ENCODE measurements around the gene CACTIN. TPM values are rescaled to one million over a fixed set of nuclear protein-coding genes. Genes with fewer than 3 reads are reported as not detected.

Gene CACTIN
- total and polyA plus RNA-seq, 8 donors, result 6.8 to 27.2 (median 12.9) TPM

DNA sequence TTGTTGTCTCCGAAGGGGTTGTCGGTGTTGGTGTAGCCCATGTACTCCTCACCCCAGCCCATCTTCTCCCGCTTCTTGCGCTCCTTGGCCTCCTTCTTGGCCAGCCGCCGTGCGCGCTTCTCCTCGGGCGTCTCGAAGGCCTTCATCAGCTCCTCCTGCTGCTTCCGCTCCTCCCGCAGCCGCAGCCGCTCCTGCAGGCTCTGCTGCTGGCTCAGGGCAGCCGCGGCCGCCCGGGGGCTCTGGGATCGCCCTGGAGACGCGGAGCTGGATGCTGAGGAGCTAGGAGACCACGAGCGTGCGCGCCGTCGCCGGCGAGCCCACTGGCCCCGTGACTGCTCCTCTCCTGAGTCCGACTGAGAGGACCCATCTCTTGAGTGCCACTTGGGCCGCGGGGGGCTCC is 2.9 kb downstream of the CACTIN start:
- 90 to 93% methylated on average over 34 of the region's 34 CpGs for WGBS, 2 donors
- no peaks in the 10 kb centered on the region for H3K27me3 ChIP-seq
- H3K9me3 ChIP-seq, result no peaks in the 10 kb centered on the region
- DNase-seq, result peak in 2 of 6 donors; percentile 27 to 67
- no peak overlapping the region for H3K27ac ChIP-seq
- H3K36me3 ChIP-seq, result no peaks in the 10 kb centered on the region
- no peak overlapping the region for H3K4me3 ChIP-seq
- no peak for FAIRE-seq
- TF ChIP-seq, protein P1, sequence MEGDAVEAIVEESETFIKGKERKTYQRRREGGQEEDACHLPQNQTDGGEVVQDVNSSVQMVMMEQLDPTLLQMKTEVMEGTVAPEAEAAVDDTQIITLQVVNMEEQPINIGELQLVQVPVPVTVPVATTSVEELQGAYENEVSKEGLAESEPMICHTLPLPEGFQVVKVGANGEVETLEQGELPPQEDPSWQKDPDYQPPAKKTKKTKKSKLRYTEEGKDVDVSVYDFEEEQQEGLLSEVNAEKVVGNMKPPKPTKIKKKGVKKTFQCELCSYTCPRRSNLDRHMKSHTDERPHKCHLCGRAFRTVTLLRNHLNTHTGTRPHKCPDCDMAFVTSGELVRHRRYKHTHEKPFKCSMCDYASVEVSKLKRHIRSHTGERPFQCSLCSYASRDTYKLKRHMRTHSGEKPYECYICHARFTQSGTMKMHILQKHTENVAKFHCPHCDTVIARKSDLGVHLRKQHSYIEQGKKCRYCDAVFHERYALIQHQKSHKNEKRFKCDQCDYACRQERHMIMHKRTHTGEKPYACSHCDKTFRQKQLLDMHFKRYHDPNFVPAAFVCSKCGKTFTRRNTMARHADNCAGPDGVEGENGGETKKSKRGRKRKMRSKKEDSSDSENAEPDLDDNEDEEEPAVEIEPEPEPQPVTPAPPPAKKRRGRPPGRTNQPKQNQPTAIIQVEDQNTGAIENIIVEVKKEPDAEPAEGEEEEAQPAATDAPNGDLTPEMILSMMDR (IDR thresholded peaks at IDR 0.05), result no peak
- intact Hi-C loops (cut with DNase I), result no loop called here
- H3K4me1 ChIP-seq, result peaks cover 0 to 13% (median 7%) of the 10 kb centered on the region in 3 donors
- ATAC-seq, result no peak

DNA sequence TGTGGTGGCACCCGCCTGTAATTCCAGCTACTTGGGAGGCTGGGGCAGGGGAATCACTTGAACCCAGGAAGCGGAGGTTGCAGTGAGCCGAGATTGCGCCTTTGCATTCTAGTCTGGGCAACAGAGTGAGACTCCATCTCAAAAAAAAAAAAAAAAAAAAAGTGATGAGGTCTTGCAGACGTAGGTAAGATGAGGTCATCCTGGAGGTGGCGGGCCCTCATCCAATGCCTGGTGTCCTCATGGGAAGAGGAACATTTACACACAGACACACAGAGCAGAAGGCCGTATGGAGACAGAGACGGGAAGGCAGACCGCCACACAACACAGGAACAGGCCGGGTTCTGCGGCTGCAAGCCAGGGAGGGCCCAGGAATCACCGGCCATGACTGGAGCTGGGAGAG is 4.4 kb downstream of the CACTIN start:
- TF ChIP-seq, protein P1 (IDR thresholded peaks at IDR 0.05), result no peak
- H3K27me3 ChIP-seq, result no peaks in the 10 kb centered on the region
- no peak for ATAC-seq
- FAIRE-seq, result no peak
- no peak overlapping the region for H3K4me3 ChIP-seq
- DNase-seq, result no peak
- H3K4me1 ChIP-seq, result peaks cover 0 to 13% (median 7%) of the 10 kb centered on the region in 3 donors
- intact Hi-C loops (cut with DNase I), result no loop called here
- WGBS, 2 donors, result 83 to 86% methylated on average over 12 of the region's 12 CpGs
- H3K27ac ChIP-seq, result no peak overlapping the region
- no peaks in the 10 kb centered on the region for H3K36me3 ChIP-seq
- H3K9me3 ChIP-seq, result no peaks in the 10 kb centered on the region

DNA sequence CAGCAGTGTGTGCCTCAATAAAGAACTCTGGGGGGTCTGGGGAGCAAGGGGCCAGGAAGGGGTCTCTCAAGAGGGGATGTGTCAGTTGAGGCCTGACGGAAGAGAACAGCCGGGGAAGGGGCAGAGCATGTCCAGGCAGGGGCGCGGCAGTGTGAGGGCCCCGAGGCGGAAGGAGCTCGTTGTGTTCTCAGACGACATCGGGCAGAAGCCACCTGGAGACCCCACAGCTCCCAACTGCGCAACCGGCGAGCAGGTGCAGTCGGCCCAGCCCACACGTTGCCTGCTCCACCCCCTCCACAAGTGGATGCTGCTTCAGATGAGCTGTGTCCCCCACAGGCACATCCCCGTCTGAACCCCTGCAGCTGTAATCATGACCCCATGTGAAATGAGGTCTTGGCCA is 4.9 kb downstream of the CACTIN start:
- no peak overlapping the region for H3K27ac ChIP-seq
- H3K27me3 ChIP-seq, result no peaks in the 10 kb centered on the region
- no peaks in the 10 kb centered on the region for H3K9me3 ChIP-seq
- no peak for ATAC-seq
- H3K4me1 ChIP-seq, result peaks cover 0 to 13% (median 7%) of the 10 kb centered on the region in 3 donors
- no peak for FAIRE-seq
- TF ChIP-seq, protein P1 (IDR thresholded peaks at IDR 0.05), result no peak
- H3K36me3 ChIP-seq, result no peaks in the 10 kb centered on the region
- WGBS, 2 donors, result 90 to 92% methylated on average over 15 of the region's 15 CpGs
- no peak overlapping the region for H3K4me3 ChIP-seq
- peak in 1 of 6 donors; percentile 75 for DNase-seq
- intact Hi-C loops (cut with DNase I), result no loop called here

DNA sequence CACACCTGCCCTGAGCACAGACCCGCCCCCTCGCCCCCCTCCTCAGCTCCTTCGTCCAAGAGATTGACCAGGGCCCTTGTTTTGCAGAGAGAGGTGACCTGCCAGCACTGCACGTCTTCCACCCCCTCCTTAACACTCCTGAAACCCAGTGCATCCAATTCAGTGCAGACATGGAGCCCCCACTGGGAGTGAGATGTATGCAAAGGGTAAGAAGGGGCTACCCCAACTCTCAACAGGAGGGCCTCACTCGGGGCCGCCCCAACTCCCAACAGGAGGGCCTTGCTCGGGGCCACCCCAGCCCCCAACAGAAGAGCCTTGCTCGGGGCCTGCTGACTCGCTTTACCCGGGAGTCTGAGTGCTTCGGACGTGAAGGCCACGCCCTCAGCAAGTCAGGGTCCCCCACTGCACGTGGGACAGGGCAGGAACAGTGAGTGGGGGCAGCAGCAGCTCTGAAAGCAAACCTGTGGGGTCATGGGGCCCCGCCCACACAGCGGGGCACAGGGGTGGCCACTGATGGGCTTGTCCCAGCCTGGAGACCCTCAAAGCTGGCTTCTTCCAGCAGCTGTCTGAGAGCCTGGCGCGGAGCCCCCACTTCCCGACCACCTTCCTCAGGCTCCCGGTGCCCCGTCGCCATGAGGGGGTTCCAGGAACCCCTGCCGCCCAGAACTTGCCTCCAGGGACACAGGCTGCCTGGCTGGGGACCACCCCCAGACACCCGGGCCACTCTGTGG is 5.6 kb downstream of the CACTIN start:
- DNase-seq, result peak in 1 of 6 donors; percentile 77
- intact Hi-C loops (cut with DNase I), result no loop called here
- no peak for ATAC-seq
- TF ChIP-seq, protein P1 (IDR thresholded peaks at IDR 0.05), result no peak
- Histone ChIP-seq H3K27me3 (no peaks in the 10 kb centered on the region), H3K4me3 (no peak overlapping the region), H3K36me3 (no peaks in the 10 kb centered on the region), H3K4me1 (peaks cover 0 to 12% (median 7%) of the 10 kb centered on the region in 3 donors), H3K27ac (no peak overlapping the region), H3K9me3 (no peaks in the 10 kb centered on the region)
- 88 to 90% methylated on average over 24 of the region's 24 CpGs for WGBS, 2 donors
- FAIRE-seq, result no peak

DNA sequence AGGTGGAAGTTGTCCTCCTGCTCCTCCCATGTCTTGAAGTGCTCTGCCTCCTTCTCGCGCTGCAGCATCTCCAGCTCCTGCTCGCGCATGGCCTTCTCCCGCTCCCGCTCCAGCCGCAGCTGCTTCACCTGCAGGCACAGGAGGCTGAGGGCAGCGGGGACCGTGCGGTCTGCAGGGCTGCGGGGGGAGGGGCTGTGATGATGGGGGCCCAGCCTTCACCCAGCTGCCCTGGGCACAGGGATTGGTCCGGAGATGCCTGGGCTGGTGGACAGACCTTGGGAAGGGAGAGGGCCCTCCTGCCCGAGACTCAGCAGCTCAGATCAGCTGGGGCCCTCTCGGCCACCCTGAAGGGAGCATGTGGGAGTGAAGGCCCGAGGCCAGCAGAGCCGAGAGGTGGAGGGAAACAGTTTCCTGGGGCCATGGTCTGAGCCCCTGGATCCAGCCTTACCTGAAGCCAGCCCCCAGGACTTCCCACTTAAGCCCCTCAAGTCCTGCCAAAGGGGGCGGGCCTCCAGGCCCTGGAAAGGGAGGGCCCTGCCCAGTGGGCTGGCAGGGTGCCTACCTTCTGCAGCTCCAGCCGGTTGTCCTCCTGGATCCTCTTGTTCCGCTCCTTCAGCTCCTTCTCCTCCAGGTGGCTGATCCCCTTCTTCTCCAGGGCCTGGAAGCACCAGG is 6.3 kb downstream of the CACTIN start:
- DNase-seq (peak in 1 of 6 donors; percentile 58), ATAC-seq (no peak), FAIRE-seq (no peak)
- peaks cover 0 to 5% (median 0%) of the 10 kb centered on the region in 3 donors for H3K4me1 ChIP-seq
- H3K4me3 ChIP-seq, result no peak overlapping the region
- 83 to 86% methylated on average over 17 to 19 of the region's 19 CpGs for WGBS, 2 donors
- no peaks in the 10 kb centered on the region for H3K36me3 ChIP-seq
- H3K27me3 ChIP-seq, result no peaks in the 10 kb centered on the region
- TF ChIP-seq, protein P1 (IDR thresholded peaks at IDR 0.05), result no peak
- no peaks in the 10 kb centered on the region for H3K9me3 ChIP-seq
- no peak overlapping the region for H3K27ac ChIP-seq
- intact Hi-C loops (cut with DNase I), result no loop called here
